ENCODE data around the gene WFDC5.
"Not testable (repeated sequence)": the region's sequence is repeated elsewhere in the genome, so short reads cannot be mapped to it uniquely, and the experiment has no call there.

The WFDC5 gene

GRCh38 chr20:45153752-45154151 is 38.8 kb upstream of the WFDC5 start:
- no peak overlapping the region for H3K4me3 ChIP-seq (ENCODE audit: low read depth, low read length)
- ChIA-PET POLR2A (no interaction called here), CTCF (interaction anchor here (1.1 kb wide), 1 partner anchor 140 kb away, joined by 4 read pairs; no protein-coding TSS in a partner anchor)
- DNase-seq (ENCODE audit: low read depth, low spot score), result no peak
- TF ChIP-seq, protein P1, sequence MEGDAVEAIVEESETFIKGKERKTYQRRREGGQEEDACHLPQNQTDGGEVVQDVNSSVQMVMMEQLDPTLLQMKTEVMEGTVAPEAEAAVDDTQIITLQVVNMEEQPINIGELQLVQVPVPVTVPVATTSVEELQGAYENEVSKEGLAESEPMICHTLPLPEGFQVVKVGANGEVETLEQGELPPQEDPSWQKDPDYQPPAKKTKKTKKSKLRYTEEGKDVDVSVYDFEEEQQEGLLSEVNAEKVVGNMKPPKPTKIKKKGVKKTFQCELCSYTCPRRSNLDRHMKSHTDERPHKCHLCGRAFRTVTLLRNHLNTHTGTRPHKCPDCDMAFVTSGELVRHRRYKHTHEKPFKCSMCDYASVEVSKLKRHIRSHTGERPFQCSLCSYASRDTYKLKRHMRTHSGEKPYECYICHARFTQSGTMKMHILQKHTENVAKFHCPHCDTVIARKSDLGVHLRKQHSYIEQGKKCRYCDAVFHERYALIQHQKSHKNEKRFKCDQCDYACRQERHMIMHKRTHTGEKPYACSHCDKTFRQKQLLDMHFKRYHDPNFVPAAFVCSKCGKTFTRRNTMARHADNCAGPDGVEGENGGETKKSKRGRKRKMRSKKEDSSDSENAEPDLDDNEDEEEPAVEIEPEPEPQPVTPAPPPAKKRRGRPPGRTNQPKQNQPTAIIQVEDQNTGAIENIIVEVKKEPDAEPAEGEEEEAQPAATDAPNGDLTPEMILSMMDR (IDR thresholded peaks at IDR 0.05; ENCODE audit: insufficient read depth, low read length, missing control alignments), result no peak

- TF ChIP-seq, protein P1 (IDR thresholded peaks at IDR 0.05; ENCODE audit: insufficient read depth, low read length, missing control alignments), result no peak
- CTCF ChIA-PET, result interaction anchor here (1.1 kb wide), 1 partner anchor 141 kb away, joined by 4 read pairs; no protein-coding TSS in a partner anchor
- no peak overlapping the region for H3K4me3 ChIP-seq (ENCODE audit: low read depth, low read length)
- POLR2A ChIA-PET, result no interaction called here
- DNase-seq (ENCODE audit: low read depth, low spot score), result no peak
Measured at GRCh38 chr20:45153147-45153546, 38.2 kb upstream of the WFDC5 start.

DNA sequence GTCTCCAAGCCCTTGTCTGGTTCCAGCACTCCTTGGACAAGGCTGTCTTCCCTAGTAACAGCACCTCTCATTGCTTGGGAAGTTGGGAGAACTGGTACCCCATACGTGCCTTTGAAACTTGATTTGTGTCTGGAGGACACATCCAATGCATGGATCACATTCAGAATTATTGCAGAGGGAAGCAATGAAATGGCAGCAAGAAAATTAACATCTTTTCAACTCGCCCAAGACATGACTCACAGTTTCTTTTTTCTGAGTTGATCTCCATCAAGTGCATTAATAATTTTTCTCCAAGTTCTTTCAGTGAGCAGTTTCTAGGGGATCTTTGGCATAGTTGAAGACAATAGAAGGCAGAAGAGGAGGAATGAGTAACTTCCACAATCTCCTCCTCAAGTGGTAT is 37.4 kb upstream of the WFDC5 start:
- ChIA-PET POLR2A (no interaction called here), CTCF (interaction anchor here (1.1 kb wide), 1 partner anchor 141 kb away, joined by 4 read pairs; no protein-coding TSS in a partner anchor)
- TF ChIP-seq, protein P1 (IDR thresholded peaks at IDR 0.05; ENCODE audit: insufficient read depth, low read length, missing control alignments), result no peak
- no peak for DNase-seq (ENCODE audit: low read depth, low spot score)
- H3K4me3 ChIP-seq (ENCODE audit: low read depth, low read length), result no peak overlapping the region

- CTCF ChIA-PET, result no interaction called here
- DNase-seq (ENCODE audit: low read depth, low spot score), result no peak
- POLR2A ChIA-PET, result no interaction called here
- TF ChIP-seq, protein P1 (IDR thresholded peaks at IDR 0.05; ENCODE audit: insufficient read depth, low read length, missing control alignments), result no peak
- H3K4me3 ChIP-seq (ENCODE audit: low read depth, low read length), result no peak overlapping the region
Measured at GRCh38 chr20:45149062-45149461, 34.1 kb upstream of the WFDC5 start.

- CTCF ChIA-PET, result no interaction called here
Measured at GRCh38 chr20:45140836-45141235, 25.9 kb upstream of the WFDC5 start.

GRCh38 chr20:45139733-45140375 is 24.9 kb upstream of the WFDC5 start:
- CTCF ChIA-PET, result interaction anchor here (0.8 to 2.5 kb wide), 4 partner anchors 19 to 154 kb away, joined by 3 to 12 read pairs (median 3); no protein-coding TSS in a partner anchor
- POLR2A ChIA-PET, result not testable (repeated sequence)

More at GRCh38 chr20:45140836-45141235, 25.9 kb upstream of the WFDC5 start:
- POLR2A ChIA-PET, result no interaction called here
- no peak overlapping the region for H3K4me3 ChIP-seq (ENCODE audit: low read depth, low read length)
- TF ChIP-seq, protein P1 (IDR thresholded peaks at IDR 0.05; ENCODE audit: insufficient read depth, low read length, missing control alignments), result no peak
- no peak for DNase-seq (ENCODE audit: low read depth, low spot score)

More at GRCh38 chr20:45139733-45140375, 24.9 kb upstream of the WFDC5 start:
- not testable (repeated sequence) for H3K4me3 ChIP-seq (ENCODE audit: low read depth, low read length); DNase-seq (ENCODE audit: low read depth, low spot score)

All from AG04449 (cell line).